WTC11 (cell line): Measurements from ENCODE around the gene GNAS-AS1. TPM values are rescaled to one million over a fixed set of nuclear protein-coding genes. Genes with fewer than 3 reads are reported as not detected.
A peak's percentile ranks its signal among the peaks of the same experiment; 100 is the strongest.

Source experiments
- ATAC-seq: fragments of 200-7000 bp; cut with Tn5 transposase; 2 replicates; pipeline ENCODE4 v1.10.0; 2021; ENCODE audit warnings: mild to moderate bottlenecking, moderate library complexity
- CTCF ChIA-PET: fragments of 300-600 bp; sonication (Branson Sonifier 250); formaldehyde crosslinking; loops from one replicate; lab custom pipeline; 2021; ENCODE audit warnings: antibody characterized with exemption; lab: Charles Lee
- POLR2A ChIA-PET: fragments of 350-600 bp; sonication (Branson Sonifier 250); formaldehyde crosslinking; loops from one replicate; lab custom pipeline; 2021; ENCODE audit warnings: antibody characterized with exemption; lab: Charles Lee
- DNase-seq: peaks from one replicate; pipeline ENCODE4 v3.0.0; 2021; ENCODE audit warnings: low spot score
- H3K27ac Mint-ChIP-seq: 2 replicates; pipeline ENCODE4 v1.8.0; 2021; ENCODE audit warnings: mixed read lengths
- H3K27me3 Mint-ChIP-seq: 2 replicates; pipeline ENCODE4 v1.8.0; 2021; ENCODE audit warnings: low read depth, mild to moderate bottlenecking, moderate library complexity, mixed read lengths
- H3K36me3 Mint-ChIP-seq: 2 replicates; pipeline ENCODE4 v1.8.0; 2021; ENCODE audit warnings: mixed read lengths
- H3K4me1 Mint-ChIP-seq: 2 replicates; pipeline ENCODE4 v1.8.0; 2022; ENCODE audit warnings: mixed read lengths
- H3K4me3 Mint-ChIP-seq: 2 replicates; pipeline ENCODE4 v1.8.0; 2021; ENCODE audit warnings: mild to moderate bottlenecking, moderate library complexity, mixed read lengths
- H3K9me3 Mint-ChIP-seq: 2 replicates; pipeline ENCODE4 v1.8.0; 2021; ENCODE audit warnings: mixed read lengths
- ARID4B ChIP-seq: sonication (generic); formaldehyde crosslinking; IDR thresholded peaks from 2 replicates; pipeline ENCODE4 v1.8.0; 2023; ENCODE audit warnings: missing genetic modification reagents, mild to moderate bottlenecking, borderline replicate concordance
- ELF4 ChIP-seq: sonication (generic); formaldehyde crosslinking; IDR thresholded peaks from 2 replicates; pipeline ENCODE4 v1.8.1; 2022; ENCODE audit warnings: low read depth, mild to moderate bottlenecking, moderate library complexity, missing genetic modification reagents
- ETV6 ChIP-seq: sonication (generic); formaldehyde crosslinking; IDR thresholded peaks from 2 replicates; pipeline ENCODE4 v1.8.1; 2022; ENCODE audit warnings: mild to moderate bottlenecking, missing genetic modification reagents
- FOXP4 ChIP-seq: sonication (generic); formaldehyde crosslinking; IDR thresholded peaks from 2 replicates; pipeline ENCODE4 v1.8.0; 2022; ENCODE audit warnings: mild to moderate bottlenecking, missing genetic modification reagents
- IRF2 ChIP-seq: sonication (generic); formaldehyde crosslinking; IDR thresholded peaks from 2 replicates; pipeline ENCODE4 v1.8.0; 2022; ENCODE audit warnings: low read depth, missing genetic modification reagents, borderline replicate concordance
- MAX ChIP-seq: sonication (generic); formaldehyde crosslinking; IDR thresholded peaks from 2 replicates; pipeline ENCODE4 v1.8.0; 2022; ENCODE audit warnings: mild to moderate bottlenecking, missing genetic modification reagents
- SOX15 ChIP-seq: fragments of 250-450 bp; sonication (Bioruptor Pico); IDR thresholded peaks from 2 replicates; pipeline ENCODE4 v1.9.0; 2021; ENCODE audit warnings: mild to moderate bottlenecking
- TEAD1 ChIP-seq: sonication (generic); formaldehyde crosslinking; IDR thresholded peaks from 2 replicates; pipeline ENCODE4 v1.8.0; 2022; ENCODE audit warnings: mild to moderate bottlenecking, missing genetic modification reagents
- TEAD4 ChIP-seq: sonication (generic); formaldehyde crosslinking; IDR thresholded peaks from 2 replicates; pipeline ENCODE4 v1.8.0; 2022; ENCODE audit warnings: mild to moderate bottlenecking, missing genetic modification reagents
- ZBTB21 ChIP-seq: sonication (generic); formaldehyde crosslinking; IDR thresholded peaks from 2 replicates; pipeline ENCODE4 v1.8.1; 2023; ENCODE audit warnings: mild to moderate bottlenecking, missing genetic modification reagents, borderline replicate concordance
- ZNF425 ChIP-seq: fragments of 250-450 bp; sonication (Bioruptor Pico); conservative IDR thresholded peaks from 2 replicates; pipeline ENCODE4 v1.9.0; 2021; ENCODE audit warnings: mild to moderate bottlenecking
- ZNF512 ChIP-seq: sonication (generic); formaldehyde crosslinking; IDR thresholded peaks from 2 replicates; pipeline ENCODE4 v1.8.1; 2022; ENCODE audit warnings: missing genetic modification reagents, borderline replicate concordance
- ZNF671 ChIP-seq: fragments of 250-450 bp; sonication (Bioruptor Pico); IDR thresholded peaks from 2 replicates; pipeline ENCODE4 v1.8.0; 2021; ENCODE audit warnings: mild to moderate bottlenecking
- total RNA-seq: library from RNA; stranded (reverse); gene quantifications from 3 replicates; pipeline ENCODE4 v1.2.3, GENCODE V29; 2021

The GNAS-AS1 gene
- total RNA-seq, 1 experiment from 2014 or later: 12.2 TPM

GRCh38 chr20:58816957-58817651 lies 33.6 kb downstream of the GNAS-AS1 start:
- Mint-ChIP-seq H3K27ac (peak overlapping the region; percentile 85), H3K4me3 (no peak overlapping the region), H3K9me3 (peaks cover 12% of the 10 kb centered on the region), H3K4me1 (peaks cover 3% of the 10 kb centered on the region; the same call in 1 of the 2 replicates), H3K36me3 (peaks cover 38% of the 10 kb centered on the region), H3K27me3 (no peaks in the 10 kb centered on the region; the same call in 1 of the 2 replicates)
- DNase-seq (no peak), ATAC-seq (no peak)
- TF ChIP-seq ELF4 (CRISPR knock-in tag) (no peak), SOX15 (CRISPR knock-in tag) (no peak), ZNF512 (CRISPR knock-in tag) (no peak), TEAD1 (CRISPR knock-in tag) (no peak), MAX (no peak), ETV6 (CRISPR knock-in tag) (no peak), ZNF671 (CRISPR knock-in tag) (no peak), ZBTB21 (CRISPR knock-in tag) (no peak)
- CTCF ChIA-PET: no interaction called here
- POLR2A ChIA-PET: interaction anchor here (0.6 to 1.0 kb wide), 2 partner anchors 123 to 166 kb away, joined by 3 read pairs; no protein-coding TSS in a partner anchor

- ATAC-seq: no peak
- CTCF ChIA-PET: interaction anchor here (1.0 kb wide), 1 partner anchor 35 kb away, joined by 4 read pairs; no protein-coding TSS in a partner anchor
- no peak for TF ChIP-seq ARID4B (CRISPR knock-in tag)
Observed at GRCh38 chr20:58816051-58816450, 34.7 kb downstream of the GNAS-AS1 start.

GRCh38 chr20:58815448-58815847 lies 35.3 kb downstream of the GNAS-AS1 start:
- ChIA-PET CTCF (interaction anchor here (1.0 kb wide), 1 partner anchor 36 kb away, joined by 4 read pairs; no protein-coding TSS in a partner anchor), POLR2A (no interaction called here)
- Mint-ChIP-seq H3K36me3 (peaks cover 25% of the 10 kb centered on the region), H3K27me3 (no peaks in the 10 kb centered on the region; the same call in 1 of the 2 replicates), H3K4me3 (no peak overlapping the region), H3K4me1 (peaks cover 6% of the 10 kb centered on the region), H3K27ac (peak overlapping the region; percentile 60), H3K9me3 (peaks cover 4% of the 10 kb centered on the region)
- ATAC-seq (no peak), DNase-seq (no peak)
- no peak for TF ChIP-seq TEAD4 (CRISPR knock-in tag)
- no peak for TF ChIP-seq ZNF425 (CRISPR knock-in tag)
- no peak for TF ChIP-seq MAX
- TF ChIP-seq IRF2 (CRISPR knock-in tag): no peak
- no peak for TF ChIP-seq FOXP4 (CRISPR knock-in tag)
- TF ChIP-seq SOX15 (CRISPR knock-in tag): no peak
- TF ChIP-seq ARID4B (CRISPR knock-in tag): no peak

More at GRCh38 chr20:58816051-58816450, 34.7 kb downstream of the GNAS-AS1 start:
- Mint-ChIP-seq H3K9me3 (peaks cover 11% of the 10 kb centered on the region), H3K27me3 (no peaks in the 10 kb centered on the region; the same call in 1 of the 2 replicates), H3K27ac (no peak overlapping the region), H3K36me3 (peaks cover 31% of the 10 kb centered on the region), H3K4me3 (no peak overlapping the region), H3K4me1 (peaks cover 6% of the 10 kb centered on the region)
- no peak for DNase-seq
- POLR2A ChIA-PET: interaction anchor here (1.0 kb wide), 1 partner anchor 122 kb away, joined by 3 read pairs; no protein-coding TSS in a partner anchor
